Measurements from ENCODE around the gene SUN5. TPM values are rescaled to one million over a fixed set of nuclear protein-coding genes. Genes with fewer than 3 reads are reported as not detected.

Gene SUN5
- total and polyA plus RNA-seq, 2 donors (not counting 3 experiments of a cell fraction or from before 2014, with no cell fraction given), result not detected

- Histone ChIP-seq H3K9ac (replicated peaks; ENCODE audit: extremely low read depth, insufficient read depth, low read length) (no peak overlapping the region), H3K9me1 (replicated peaks; ENCODE audit: control insufficient read depth, extremely low read depth, insufficient read depth, low read length) (no peaks in the 10 kb centered on the region), H3K4me2 (ENCODE audit: insufficient read depth, low read length) (no peak overlapping the region), H3K4me3 (replicated peaks in 1 of 3; ENCODE audit: insufficient read depth in 1 of 3, low read depth in 1 of 3, low read length in 3 of 3) (no peak overlapping the region), H3K9me3 (replicated peaks; ENCODE audit: control insufficient read depth, insufficient read depth, low read length) (no peaks in the 10 kb centered on the region), H3K27me3 (ENCODE audit: control insufficient read depth in 2 of 2, insufficient read depth in 2 of 2, low read length in 2 of 2) (peaks cover 17 to 36% of the 10 kb centered on the region in 2 experiments), H2AFZ (ENCODE audit: low read depth, low read length) (no peak overlapping the region), H3K79me2 (ENCODE audit: control insufficient read depth, insufficient read depth, low read length) (no peaks in the 10 kb centered on the region), H3K27ac (ENCODE audit: insufficient read depth, low read depth, low read length) (no peak overlapping the region), H3K36me3 (ENCODE audit: control insufficient read depth in 2 of 2, extremely low read depth in 1 of 2, insufficient read depth in 2 of 2, low read length in 2 of 2) (no peaks in the 10 kb centered on the region), H4K20me1 (replicated peaks; ENCODE audit: control insufficient read depth, extremely low read depth, insufficient read depth, low read length) (no peaks in the 10 kb centered on the region), H3K4me1 (ENCODE audit: control insufficient read depth, extremely low read depth, insufficient read depth, low read length) (no peaks in the 10 kb centered on the region)
- CTCF ChIA-PET, result interaction anchor here (1.0 to 5.8 kb wide), 4 partner anchors 24 to 157 kb away, joined by 4 to 104 read pairs (median 28); no protein-coding TSS in a partner anchor
- intact Hi-C loops (cut with micrococcal nuclease), result no loop called here
- FAIRE-seq, result no peak
- DNase-seq (ENCODE audit: low read depth, low spot score), result no peak
- dilution Hi-C loops (cut with MboI; ENCODE audit: extremely low pct_ligation_motif_present, low sequenced_read_pairs), result no loop called here
- TF ChIP-seq MAX (IDR thresholded peaks at IDR 0.05; ENCODE audit: insufficient read depth, insufficient read length) (no peak), CTCF (IDR thresholded peaks at IDR 0.05; ENCODE audit: extremely low read depth in 1 of 2, insufficient read depth in 1 of 2, low read depth in 1 of 2, low read length in 2 of 2) (no peak), EZH2 (IDR thresholded peaks at IDR 0.05; ENCODE audit: borderline replicate concordance, low read depth, low read length, severe bottlenecking) (no peak), GATA2 (IDR thresholded peaks at IDR 0.05; ENCODE audit: insufficient read depth, insufficient read length, low read depth, low read length) (no peak), JUN (IDR thresholded peaks at IDR 0.05; ENCODE audit: borderline replicate concordance, insufficient read depth, insufficient read length, low read depth) (no peak), FOS (IDR thresholded peaks at IDR 0.05; ENCODE audit: borderline replicate concordance, insufficient read depth, low read length) (no peak), MYC (IDR thresholded peaks at IDR 0.05; ENCODE audit: low read depth, low read length) (no peak), POLR2AphosphoS5 (IDR thresholded peaks at IDR 0.05; ENCODE audit: insufficient read depth, low read depth, low read length) (no peak), POLR2A (IDR thresholded peaks at IDR 0.05; ENCODE audit: low read depth, low read length) (no peak)
- BruUV-seq (replicated peaks), result no TSS peak
- POLR2A ChIA-PET, result no interaction called here
These were observed 57.6 kb downstream of the SUN5 start for GRCh38 chr20:32946629-32947028.
